ENCODE results near the gene IGSF21. TPM values are rescaled to one million over a fixed set of nuclear protein-coding genes. Genes with fewer than 3 reads are reported as not detected.

IGSF21 gene
- total RNA-seq, 4 donors from 2014 or later: 4.7 to 10.2 (median 5.9) TPM

DNA sequence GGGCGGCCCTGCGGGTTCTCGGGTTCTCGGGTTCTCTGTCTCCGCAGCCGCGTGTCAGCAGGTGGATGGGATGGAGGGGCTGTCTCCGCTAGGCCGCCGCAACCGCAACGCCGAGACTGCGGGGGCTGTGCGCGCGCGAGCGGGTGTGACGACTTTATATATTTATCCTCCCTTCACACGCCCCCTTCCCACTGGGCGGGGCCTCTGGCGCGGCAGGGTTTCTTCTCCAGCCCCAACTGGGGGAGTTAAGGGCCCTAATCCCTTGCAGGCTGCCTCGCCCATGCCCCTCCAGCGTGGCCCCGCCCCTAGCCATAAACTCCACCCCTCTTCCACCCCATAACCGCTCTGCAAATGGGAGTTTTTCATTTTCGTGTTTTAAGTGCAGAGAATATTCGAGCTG lies 3.4 kb downstream of the IGSF21 start:
- Histone ChIP-seq H3K9me3 (no peaks in the 10 kb centered on the region), H3K4me1 (peaks cover 0 to 47% (median 5%) of the 10 kb centered on the region in 4 donors), H3K27me3 (peaks cover 3 to 94% of the 10 kb centered on the region in 2 donors), H3K27ac (peak overlapping the region in 1 of 4 donors; percentile 25), H3K36me3 (no peaks in the 10 kb centered on the region), H3K4me3 (peak overlapping the region in 1 of 4 donors; percentile 48)
- no peak for DNase-seq (ENCODE audit: low spot score in 2 of 2)
- WGBS, 2 donors: 2 to 5% methylated on average over 19 to 30 of the region's 30 CpGs
- TF ChIP-seq EP300 (IDR thresholded peaks at IDR 0.05): no peak
- TF ChIP-seq POLR2A (IDR thresholded peaks at IDR 0.05): no peak
- TF ChIP-seq, protein P1, sequence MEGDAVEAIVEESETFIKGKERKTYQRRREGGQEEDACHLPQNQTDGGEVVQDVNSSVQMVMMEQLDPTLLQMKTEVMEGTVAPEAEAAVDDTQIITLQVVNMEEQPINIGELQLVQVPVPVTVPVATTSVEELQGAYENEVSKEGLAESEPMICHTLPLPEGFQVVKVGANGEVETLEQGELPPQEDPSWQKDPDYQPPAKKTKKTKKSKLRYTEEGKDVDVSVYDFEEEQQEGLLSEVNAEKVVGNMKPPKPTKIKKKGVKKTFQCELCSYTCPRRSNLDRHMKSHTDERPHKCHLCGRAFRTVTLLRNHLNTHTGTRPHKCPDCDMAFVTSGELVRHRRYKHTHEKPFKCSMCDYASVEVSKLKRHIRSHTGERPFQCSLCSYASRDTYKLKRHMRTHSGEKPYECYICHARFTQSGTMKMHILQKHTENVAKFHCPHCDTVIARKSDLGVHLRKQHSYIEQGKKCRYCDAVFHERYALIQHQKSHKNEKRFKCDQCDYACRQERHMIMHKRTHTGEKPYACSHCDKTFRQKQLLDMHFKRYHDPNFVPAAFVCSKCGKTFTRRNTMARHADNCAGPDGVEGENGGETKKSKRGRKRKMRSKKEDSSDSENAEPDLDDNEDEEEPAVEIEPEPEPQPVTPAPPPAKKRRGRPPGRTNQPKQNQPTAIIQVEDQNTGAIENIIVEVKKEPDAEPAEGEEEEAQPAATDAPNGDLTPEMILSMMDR (IDR thresholded peaks at IDR 0.05): no peak

DNA sequence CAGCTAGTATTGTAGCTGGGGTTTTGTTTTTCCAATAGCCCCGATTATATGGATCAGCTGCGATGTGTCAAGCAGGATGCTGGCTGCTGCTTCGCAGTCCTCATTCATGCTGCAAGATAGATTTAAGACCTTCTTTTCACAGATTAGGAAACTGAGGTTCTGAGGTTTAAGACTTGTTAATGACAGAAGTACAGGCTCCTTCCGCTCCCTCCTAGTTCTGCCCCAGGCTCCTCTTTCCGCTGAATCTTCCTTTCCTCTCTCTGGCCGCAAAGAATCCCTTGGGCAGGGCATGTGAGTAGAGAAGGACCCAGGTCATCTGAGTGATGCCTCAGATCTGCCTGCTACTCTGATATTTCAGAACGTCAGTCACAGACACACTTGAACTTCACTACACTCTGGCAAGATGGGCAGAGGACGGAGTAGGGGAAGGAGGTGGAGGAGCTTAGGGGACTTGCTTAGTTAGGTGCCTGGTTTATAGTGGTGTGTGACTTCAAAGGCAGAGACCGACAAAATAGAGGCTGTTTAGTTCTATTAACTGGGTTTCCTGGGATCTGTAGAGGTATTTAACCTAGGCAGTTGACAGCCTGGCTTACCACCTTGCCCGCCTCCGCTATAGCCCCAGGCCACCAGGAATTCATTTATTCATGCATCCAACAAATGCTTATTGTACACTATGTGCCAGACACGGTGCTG lies 4.2 kb downstream of the IGSF21 start:
- WGBS, 2 donors: 19 to 28% methylated on average over 12 of the region's 12 CpGs
- no peaks in the 10 kb centered on the region for H3K9me3 ChIP-seq
- peaks cover 3 to 94% of the 10 kb centered on the region in 2 donors for H3K27me3 ChIP-seq

DNA sequence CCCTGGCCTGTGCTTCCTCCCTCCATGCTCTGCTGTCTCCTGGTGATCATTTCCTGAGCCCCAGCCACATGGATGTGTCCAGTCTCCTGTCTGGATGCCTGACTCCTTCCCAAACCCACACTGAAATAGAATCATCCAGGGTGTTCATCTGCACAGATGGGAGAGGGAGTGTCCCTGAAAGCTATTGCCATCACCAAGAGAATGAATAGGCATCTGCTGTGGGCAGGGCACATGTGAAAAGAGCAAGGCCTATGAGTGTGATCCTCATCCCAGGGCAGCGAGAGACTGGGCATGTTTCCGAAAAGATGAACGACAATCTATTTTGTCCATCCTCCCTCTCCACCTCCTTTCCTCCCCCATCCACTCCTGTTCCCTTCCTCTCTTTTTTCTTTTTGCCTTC lies 5.0 kb downstream of the IGSF21 start:
- WGBS, 2 donors: 84 to 93% methylated on average over 3 of the region's 3 CpGs
- H3K27me3 ChIP-seq: peaks cover 3 to 94% of the 10 kb centered on the region in 2 donors
- H3K36me3 ChIP-seq: no peaks in the 10 kb centered on the region
- TF ChIP-seq, protein P1 (IDR thresholded peaks at IDR 0.05): no peak
- TF ChIP-seq EP300 (IDR thresholded peaks at IDR 0.05): no peak
- TF ChIP-seq POLR2A (IDR thresholded peaks at IDR 0.05): no peak
- H3K4me3 ChIP-seq: no peak overlapping the region
- peaks cover 0 to 40% (median 5%) of the 10 kb centered on the region in 4 donors for H3K4me1 ChIP-seq
- no peak for DNase-seq (ENCODE audit: low spot score in 2 of 2)
- H3K9me3 ChIP-seq: no peaks in the 10 kb centered on the region
- H3K27ac ChIP-seq: no peak overlapping the region

More for the DNA sequence above, 4.2 kb downstream of the IGSF21 start:
- peaks cover 0 to 47% (median 5%) of the 10 kb centered on the region in 4 donors for H3K4me1 ChIP-seq
- H3K4me3 ChIP-seq: peak overlapping the region in 1 of 4 donors; percentile 48
- no peak for TF ChIP-seq POLR2A (IDR thresholded peaks at IDR 0.05)
- TF ChIP-seq EP300 (IDR thresholded peaks at IDR 0.05): no peak
- TF ChIP-seq, protein P1 (IDR thresholded peaks at IDR 0.05): no peak
- no peak for DNase-seq (ENCODE audit: low spot score in 2 of 2)
- no peaks in the 10 kb centered on the region for H3K36me3 ChIP-seq
- no peak overlapping the region for H3K27ac ChIP-seq

DNA sequence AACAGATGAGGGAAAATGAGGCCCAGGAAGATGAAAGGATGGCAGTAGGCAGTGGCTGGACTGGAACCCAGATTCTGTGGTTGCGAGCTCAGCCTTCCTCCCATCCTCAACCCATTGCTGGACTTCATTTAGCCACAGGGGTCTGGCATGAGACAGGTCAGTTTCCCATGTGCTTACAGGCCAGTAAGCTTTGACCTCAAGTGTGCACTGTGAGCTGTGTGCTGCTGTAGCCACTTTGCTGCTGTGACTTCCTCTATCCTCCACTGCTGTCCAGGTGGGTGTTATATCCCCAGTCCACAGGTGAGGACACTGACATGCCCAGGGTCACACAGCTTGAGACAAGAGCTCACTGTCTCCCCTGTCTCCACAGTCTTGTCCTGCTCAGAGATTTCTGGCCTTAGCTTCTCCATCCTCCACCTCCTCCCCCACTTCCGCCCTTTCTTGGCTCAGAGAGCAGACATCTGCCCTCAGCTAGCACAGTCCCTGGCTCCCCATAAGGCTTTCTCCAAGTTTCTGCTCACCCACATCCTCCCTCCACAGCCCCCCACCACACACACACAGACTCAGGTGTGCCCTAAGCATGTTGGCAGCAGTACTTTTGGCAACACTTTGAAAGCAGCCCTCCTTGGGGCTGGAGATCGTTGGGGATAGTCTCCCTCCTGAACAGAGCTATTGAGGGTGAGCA lies 7.3 kb downstream of the IGSF21 start:
- no peaks in the 10 kb centered on the region for H3K36me3 ChIP-seq
- H3K4me1 ChIP-seq: peaks cover 0 to 18% (median 5%) of the 10 kb centered on the region in 4 donors
- no peak overlapping the region for H3K27ac ChIP-seq
- no peak for TF ChIP-seq POLR2A (IDR thresholded peaks at IDR 0.05)
- TF ChIP-seq, protein P1 (IDR thresholded peaks at IDR 0.05): no peak
- TF ChIP-seq EP300 (IDR thresholded peaks at IDR 0.05): no peak
- no peak overlapping the region for H3K4me3 ChIP-seq
- no peaks in the 10 kb centered on the region for H3K9me3 ChIP-seq
- peaks cover 0 to 81% of the 10 kb centered on the region in 2 donors for H3K27me3 ChIP-seq
- 73% methylated on average over 3 of the region's 3 CpGs for WGBS, 2 donors
- no peak for DNase-seq (ENCODE audit: low spot score in 2 of 2)

DNA sequence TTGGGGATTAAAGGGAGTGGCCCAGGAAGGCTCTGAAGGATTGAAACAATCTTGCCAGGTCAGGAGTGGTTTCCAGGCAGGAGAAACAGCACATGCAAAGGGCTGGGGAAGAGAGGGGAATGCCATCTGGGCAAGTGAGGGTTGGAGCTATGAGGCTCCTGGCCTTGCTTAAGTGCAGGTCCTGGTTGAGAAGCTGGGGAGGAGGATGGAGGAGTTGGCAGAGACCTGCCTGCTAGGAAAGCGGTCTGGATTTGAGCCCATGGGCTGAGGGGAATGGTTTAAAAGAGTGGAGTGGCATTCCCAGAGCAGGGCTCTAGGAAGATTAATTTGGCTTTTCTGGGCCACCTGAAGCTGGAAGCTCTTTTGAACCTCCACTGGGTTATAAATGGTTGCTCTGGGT lies 9.2 kb downstream of the IGSF21 start:
- peaks cover 0 to 62% of the 10 kb centered on the region in 2 donors for H3K27me3 ChIP-seq
- TF ChIP-seq EP300 (IDR thresholded peaks at IDR 0.05): no peak
- TF ChIP-seq, protein P1 (IDR thresholded peaks at IDR 0.05): no peak
- no peaks in the 10 kb centered on the region for H3K4me1 ChIP-seq
- H3K9me3 ChIP-seq: no peaks in the 10 kb centered on the region
- no peak for DNase-seq (ENCODE audit: low spot score in 2 of 2)
- H3K36me3 ChIP-seq: no peaks in the 10 kb centered on the region
- WGBS, 2 donors: 88 to 94% methylated on average over 1 of the region's 1 CpG
- H3K27ac ChIP-seq: no peak overlapping the region
- no peak overlapping the region for H3K4me3 ChIP-seq

All from tibial nerve (tissue), 4 donors.